Mesenchymal stem cell (in vitro differentiated cells and primary cell): ENCODE data around the gene IGSF23.
A peak's percentile ranks its signal among the peaks of the same experiment; 100 is the strongest.

Source experiments
- DNase-seq: peaks from one replicate; pipeline ENCODE4 v3.0.0-alpha.2; 2013
- H2AFZ ChIP-seq: one replicate; pipeline ENCODE4 v1.6.1; 2013; ENCODE audit warnings: low read depth, mild to moderate bottlenecking, control low read depth, inconsistent platforms, low read length, moderate library complexity
- H2AK5ac ChIP-seq: 2 replicates; pipeline ENCODE4 v1.6.1; 2013; ENCODE audit warnings: low read length, moderate library complexity, mild to moderate bottlenecking, inconsistent platforms; ENCODE audit not compliant: severe bottlenecking
- H2BK120ac ChIP-seq: one replicate; pipeline ENCODE4 v1.6.1; 2013; ENCODE audit warnings: low read depth, mild to moderate bottlenecking, inconsistent platforms, low read length, moderate library complexity
- H2BK12ac ChIP-seq, 2 experiments: one replicate each; pipeline ENCODE4 v1.6.1; 2013; ENCODE audit warnings: inconsistent platforms in 2 of 2, low read length in 2 of 2, mild to moderate bottlenecking in 2 of 2, moderate library complexity in 2 of 2, control low read depth in 1 of 2
- H2BK15ac ChIP-seq: one replicate; pipeline ENCODE4 v1.6.1; 2013; ENCODE audit warnings: mild to moderate bottlenecking, low read depth, inconsistent platforms; ENCODE audit not compliant: poor library complexity, severe bottlenecking
- H2BK5ac ChIP-seq: 2 replicates; pipeline ENCODE4 v1.6.1; 2013; ENCODE audit warnings: low read depth, mild to moderate bottlenecking, low read length, control low read depth, inconsistent platforms; ENCODE audit not compliant: poor library complexity, severe bottlenecking
- H3K14ac ChIP-seq, 2 experiments: one replicate each; pipeline ENCODE4 v1.6.1; 2013; ENCODE audit warnings: inconsistent platforms in 2 of 2, low read length in 2 of 2, control low read depth in 1 of 2, mild to moderate bottlenecking in 1 of 2, moderate library complexity in 1 of 2
- H3K18ac ChIP-seq, 2 experiments: one replicate each; pipeline ENCODE4 v1.6.1; 2013; ENCODE audit warnings: inconsistent platforms in 2 of 2, low read length in 2 of 2, control low read depth in 1 of 2, low read depth in 1 of 2, mild to moderate bottlenecking in 1 of 2
- H3K23ac ChIP-seq, 2 experiments: one replicate each; pipeline ENCODE4 v1.6.1; 2013; ENCODE audit warnings: inconsistent platforms in 2 of 2, low read length in 2 of 2, mild to moderate bottlenecking in 2 of 2, moderate library complexity in 2 of 2, control low read depth in 1 of 2
- H3K27ac ChIP-seq: 2 replicates; pipeline ENCODE4 v1.5.1; 2013; ENCODE audit warnings: mild to moderate bottlenecking, moderate library complexity, low read length, control low read depth, inconsistent platforms; ENCODE audit not compliant: poor library complexity, severe bottlenecking
- H3K27me3 ChIP-seq, 2 experiments: 2 replicates each; pipeline versions ENCODE4 v1.6.1 to v1.7.0; 2013; ENCODE audit warnings: low read length in 2 of 2, mild to moderate bottlenecking in 2 of 2, moderate library complexity in 2 of 2, control low read depth in 1 of 2, inconsistent platforms in 1 of 2; ENCODE audit not compliant: control insufficient read depth in 1 of 2, insufficient read depth in 1 of 2
- H3K36me3 ChIP-seq, 2 experiments: 2 replicates each; pipeline versions ENCODE4 v1.6.1 to v1.7.0; 2013; ENCODE audit warnings: low read length in 2 of 2, control low read depth in 1 of 2, inconsistent platforms in 1 of 2, low read depth in 1 of 2, mild to moderate bottlenecking in 1 of 2; ENCODE audit not compliant: insufficient read depth in 2 of 2, control insufficient read depth in 1 of 2
- H3K4ac ChIP-seq, 2 experiments: one replicate each; pipeline ENCODE4 v1.6.1; 2013; ENCODE audit warnings: inconsistent platforms in 2 of 2, low read length in 2 of 2, mild to moderate bottlenecking in 2 of 2, moderate library complexity in 2 of 2, control low read depth in 1 of 2, low read depth in 1 of 2
- H3K4me1 ChIP-seq: 2 replicates; pipeline ENCODE4 v1.6.1; 2013; ENCODE audit warnings: low read depth, low read length, control low read depth; ENCODE audit not compliant: control insufficient read depth, insufficient read depth
- H3K4me2 ChIP-seq: 2 replicates; pipeline ENCODE4 v1.6.1; 2013; ENCODE audit warnings: low read length, mild to moderate bottlenecking, inconsistent platforms; ENCODE audit not compliant: poor library complexity, severe bottlenecking
- H3K4me3 ChIP-seq, 2 experiments: 2 replicates each; pipeline versions ENCODE4 v1.5.1 to v1.7.0; 2013; ENCODE audit warnings: low read length in 2 of 2, mild to moderate bottlenecking in 2 of 2, control low read depth in 1 of 2, low read depth in 1 of 2; ENCODE audit not compliant: insufficient read depth in 1 of 2
- H3K79me1 ChIP-seq: replicated peaks from 2 replicates; pipeline ENCODE4 v1.6.1; 2013; ENCODE audit warnings: mild to moderate bottlenecking, control low read depth, low read length, inconsistent platforms; ENCODE audit not compliant: poor library complexity, severe bottlenecking
- H3K9ac ChIP-seq: 2 replicates; pipeline ENCODE4 v1.7.0; 2013; ENCODE audit warnings: mild to moderate bottlenecking, low read length, moderate library complexity
- H3K9me3 ChIP-seq: 2 replicates; pipeline ENCODE4 v1.7.0; 2013; ENCODE audit warnings: mild to moderate bottlenecking, low read length; ENCODE audit not compliant: control insufficient read depth
- H4K8ac ChIP-seq: one replicate; pipeline ENCODE4 v1.6.1; 2013; ENCODE audit warnings: inconsistent platforms, mild to moderate bottlenecking, low read length, moderate library complexity
- H4K91ac ChIP-seq: one replicate; pipeline ENCODE4 v1.6.1; 2013; ENCODE audit warnings: mild to moderate bottlenecking, low read length, inconsistent platforms
- WGBS: methylation state at CpG from one replicate; pipeline ENCODE4 v1.1.7; 2013; ENCODE audit warnings: mixed read lengths; 5-methylcytosine and 5-hydroxymethylcytosine counted together

Gene IGSF23

DNA sequence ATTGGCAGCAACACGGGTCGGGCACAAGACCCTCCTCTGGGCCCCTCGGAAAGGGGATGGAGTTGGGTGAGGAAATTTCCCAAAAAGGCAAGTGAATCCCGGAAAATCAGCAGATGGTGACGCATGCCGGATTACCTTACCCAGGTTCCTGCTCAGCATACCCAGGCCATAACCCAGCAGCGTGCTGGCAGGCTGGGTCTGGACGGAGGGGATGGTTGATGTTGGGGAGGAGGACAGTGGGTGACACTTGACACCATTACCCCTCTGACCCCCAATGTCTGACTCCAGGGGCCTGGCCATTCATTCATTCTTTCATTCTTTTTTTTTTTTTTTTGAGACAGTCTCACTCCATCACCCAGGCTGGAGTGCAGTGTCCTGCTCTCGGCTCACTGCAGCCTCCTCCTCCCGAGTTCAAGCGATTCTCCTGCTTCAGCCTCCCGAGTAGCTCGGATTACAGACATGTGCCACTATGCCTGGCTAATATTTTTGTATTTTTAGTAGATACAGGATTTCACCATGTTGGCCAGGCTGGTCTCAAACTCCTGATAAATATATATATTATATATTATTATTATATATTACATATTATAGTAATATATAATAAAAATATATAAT, 31.1 kb downstream of the IGSF23 start:
- H3K4me1 ChIP-seq: peaks cover 23% of the 10 kb centered on the region
- peaks cover 15 to 30% of the 10 kb centered on the region in 2 experiments for H3K36me3 ChIP-seq
- peak overlapping the region; percentile 74 for H2BK5ac ChIP-seq
- H3K18ac ChIP-seq: peak overlapping the region; percentile 20 to 85
- peak overlapping the region; percentile 78 for H2AFZ ChIP-seq
- peak overlapping the region; percentile 88 for H2AK5ac ChIP-seq
- peak overlapping the region; percentile 62 for H4K8ac ChIP-seq
- peak overlapping the region; percentile 84 for H3K27ac ChIP-seq
- no peak overlapping the region for H2BK120ac ChIP-seq
- peak overlapping the region; percentile 77 to 92 for H3K4me3 ChIP-seq
- peaks cover 0 to 2% of the 10 kb centered on the region in 2 experiments for H3K27me3 ChIP-seq
- H3K23ac ChIP-seq: no peak overlapping the region
- WGBS: 5% methylated on average over 8 of the region's 13 CpGs
- no peak overlapping the region for H2BK12ac ChIP-seq
- no peaks in the 10 kb centered on the region for H3K9me3 ChIP-seq
- H4K91ac ChIP-seq: no peak overlapping the region
- peaks cover 25% of the 10 kb centered on the region for H3K79me1 ChIP-seq
- H2BK15ac ChIP-seq: peak overlapping the region; percentile 76
- peak overlapping the region in 1 of 2 experiments; percentile 11 for H3K4ac ChIP-seq
- peak overlapping the region; percentile 82 for H3K9ac ChIP-seq
- peak overlapping the region; percentile 98 for H3K4me2 ChIP-seq
- H3K14ac ChIP-seq: peak overlapping the region in 1 of 2 experiments; percentile 96
- DNase-seq: peak; percentile 62

DNA sequence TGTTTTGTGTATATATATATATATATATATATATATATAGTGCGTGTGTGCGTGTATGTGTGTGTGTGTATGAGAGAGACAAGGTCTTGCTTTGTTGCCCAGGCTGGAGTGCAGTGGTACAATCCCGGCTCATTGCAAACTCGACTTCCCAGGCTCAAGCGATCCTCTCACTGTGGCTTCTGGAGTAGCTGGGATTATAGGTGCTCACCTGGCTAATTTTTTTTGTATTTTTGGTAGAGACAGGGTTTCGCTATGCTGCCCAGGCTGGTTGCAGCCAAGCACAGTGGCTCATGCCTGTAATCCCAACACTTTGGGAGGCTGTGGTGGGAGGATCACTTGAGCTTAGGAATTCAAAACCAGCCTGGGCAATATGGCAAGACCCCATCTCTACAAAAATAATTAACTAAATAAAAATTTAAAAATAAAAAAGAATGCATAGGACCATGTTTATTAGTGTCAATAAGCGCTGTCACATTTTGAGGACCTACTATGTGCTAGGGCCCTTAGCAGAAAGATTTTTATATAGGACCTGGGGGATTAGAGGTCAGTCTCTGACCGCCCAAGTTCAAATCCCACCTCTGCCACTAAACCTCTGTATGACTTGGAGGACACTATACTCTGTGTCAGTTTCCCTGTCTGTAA, 32.2 kb downstream of the IGSF23 start:
- H3K14ac ChIP-seq: no peak overlapping the region
- no peak overlapping the region for H2BK120ac ChIP-seq
- no peak overlapping the region for H2AK5ac ChIP-seq
- H3K79me1 ChIP-seq: peaks cover 32% of the 10 kb centered on the region
- no peaks in the 10 kb centered on the region for H3K9me3 ChIP-seq
- peak; percentile 18 for DNase-seq
- H4K8ac ChIP-seq: no peak overlapping the region
- no peak overlapping the region for H2AFZ ChIP-seq
- no peak overlapping the region for H2BK5ac ChIP-seq
- peaks cover 20% of the 10 kb centered on the region for H3K4me1 ChIP-seq
- H2BK15ac ChIP-seq: no peak overlapping the region
- H3K4me2 ChIP-seq: peak overlapping the region; percentile 8
- no peak overlapping the region for H3K23ac ChIP-seq
- no peak overlapping the region for H3K27ac ChIP-seq
- 94% methylated on average over 7 of the region's 8 CpGs for WGBS
- H3K4me3 ChIP-seq: no peak overlapping the region
- H2BK12ac ChIP-seq: no peak overlapping the region
- no peak overlapping the region for H3K9ac ChIP-seq
- H4K91ac ChIP-seq: no peak overlapping the region
- H3K27me3 ChIP-seq: peaks cover 0 to 2% of the 10 kb centered on the region in 2 experiments
- peaks cover 24 to 40% of the 10 kb centered on the region in 2 experiments for H3K36me3 ChIP-seq
- H3K4ac ChIP-seq: no peak overlapping the region
- H3K18ac ChIP-seq: no peak overlapping the region

DNA sequence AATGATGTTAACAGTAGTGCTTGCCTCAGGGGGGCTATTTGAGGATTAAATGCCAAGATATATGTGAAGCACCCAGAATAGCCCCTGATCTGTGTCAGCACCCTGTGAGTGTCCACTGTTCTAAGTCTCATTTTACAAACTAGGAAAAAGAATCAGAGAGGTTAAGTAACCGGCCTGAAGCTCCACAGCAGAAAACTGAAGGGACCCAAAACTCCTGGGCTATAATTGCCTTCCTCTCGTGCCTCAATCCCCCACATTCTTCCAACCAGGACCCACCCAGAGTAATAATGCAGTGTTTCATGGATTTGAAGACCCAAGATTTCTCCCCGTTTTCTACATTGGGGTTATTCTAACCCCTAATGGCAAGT, 32.7 kb downstream of the IGSF23 start:
- H3K36me3 ChIP-seq: peaks cover 29 to 45% of the 10 kb centered on the region in 2 experiments
- DNase-seq: no peak
- H3K79me1 ChIP-seq: peaks cover 32% of the 10 kb centered on the region
- H2BK5ac ChIP-seq: no peak overlapping the region
- 89% methylated on average over 3 of the region's 3 CpGs for WGBS
- H3K18ac ChIP-seq: no peak overlapping the region
- no peak overlapping the region for H3K23ac ChIP-seq
- peak overlapping the region; percentile 4 for H3K4me2 ChIP-seq
- no peak overlapping the region for H2BK12ac ChIP-seq
- no peak overlapping the region for H2AFZ ChIP-seq
- H3K9ac ChIP-seq: no peak overlapping the region
- H2BK120ac ChIP-seq: no peak overlapping the region
- H4K8ac ChIP-seq: no peak overlapping the region
- peaks cover 19% of the 10 kb centered on the region for H3K4me1 ChIP-seq
- no peak overlapping the region for H2AK5ac ChIP-seq
- no peak overlapping the region for H3K27ac ChIP-seq
- peaks cover 0 to 2% of the 10 kb centered on the region in 2 experiments for H3K27me3 ChIP-seq
- H3K14ac ChIP-seq: no peak overlapping the region
- no peak overlapping the region for H2BK15ac ChIP-seq
- H4K91ac ChIP-seq: no peak overlapping the region
- H3K4ac ChIP-seq: no peak overlapping the region
- no peak overlapping the region for H3K4me3 ChIP-seq
- no peaks in the 10 kb centered on the region for H3K9me3 ChIP-seq

DNA sequence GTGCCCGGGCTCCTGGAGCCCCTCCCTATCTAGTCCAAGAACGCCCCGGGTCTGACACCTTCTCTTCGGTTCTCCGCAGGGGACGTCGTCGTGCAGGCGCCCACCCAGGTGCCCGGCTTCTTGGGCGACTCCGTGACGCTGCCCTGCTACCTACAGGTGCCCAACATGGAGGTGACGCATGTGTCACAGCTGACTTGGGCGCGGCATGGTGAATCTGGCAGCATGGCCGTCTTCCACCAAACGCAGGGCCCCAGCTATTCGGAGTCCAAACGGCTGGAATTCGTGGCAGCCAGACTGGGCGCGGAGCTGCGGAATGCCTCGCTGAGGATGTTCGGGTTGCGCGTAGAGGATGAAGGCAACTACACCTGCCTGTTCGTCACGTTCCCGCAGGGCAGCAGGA, 33.8 kb downstream of the IGSF23 start:
- H3K9ac ChIP-seq: no peak overlapping the region
- H3K27ac ChIP-seq: no peak overlapping the region
- H3K79me1 ChIP-seq: peaks cover 32% of the 10 kb centered on the region
- no peak overlapping the region for H4K91ac ChIP-seq
- H3K4me3 ChIP-seq: no peak overlapping the region
- H3K9me3 ChIP-seq: no peaks in the 10 kb centered on the region
- peaks cover 0 to 2% of the 10 kb centered on the region in 2 experiments for H3K27me3 ChIP-seq
- H4K8ac ChIP-seq: no peak overlapping the region
- H3K23ac ChIP-seq: no peak overlapping the region
- peaks cover 17% of the 10 kb centered on the region for H3K4me1 ChIP-seq
- no peak overlapping the region for H2BK12ac ChIP-seq
- no peak overlapping the region for H3K4me2 ChIP-seq
- no peak overlapping the region for H2BK15ac ChIP-seq
- H2AFZ ChIP-seq: no peak overlapping the region
- no peak overlapping the region for H3K14ac ChIP-seq
- peaks cover 37 to 56% of the 10 kb centered on the region in 2 experiments for H3K36me3 ChIP-seq
- no peak overlapping the region for H3K4ac ChIP-seq
- no peak overlapping the region for H2BK120ac ChIP-seq
- no peak overlapping the region for H2BK5ac ChIP-seq
- H3K18ac ChIP-seq: no peak overlapping the region
- WGBS: 95% methylated on average over 31 of the region's 31 CpGs
- DNase-seq: no peak
- no peak overlapping the region for H2AK5ac ChIP-seq
